ENCODE measurements around the gene DRD4.
"Not testable (repeated sequence)": the region's sequence is repeated elsewhere in the genome, so short reads cannot be mapped to it uniquely, and the experiment has no call there.

The DRD4 gene

GRCh38 chr11:643849-644738 is 7.0 kb downstream of the DRD4 start:
- no peak for DNase-seq (ENCODE audit: low read depth)

GRCh38 chr11:645536-645935 is 8.5 kb downstream of the DRD4 start:
- DNase-seq (ENCODE audit: low read depth), result no peak

- no peak for DNase-seq (ENCODE audit: low read depth)
Measured at GRCh38 chr11:646214-646613, 9.1 kb downstream of the DRD4 start.

GRCh38 chr11:647672-648158 is 10.6 kb downstream of the DRD4 start:
- not testable (repeated sequence) for DNase-seq (ENCODE audit: low read depth)

GRCh38 chr11:650482-650881 is 13.4 kb downstream of the DRD4 start:
- DNase-seq (ENCODE audit: low read depth), result no peak

GRCh38 chr11:653136-653535 is 16.1 kb downstream of the DRD4 start:
- DNase-seq (ENCODE audit: low read depth), result not testable (repeated sequence)

- DNase-seq (ENCODE audit: low read depth), result no peak
Measured at GRCh38 chr11:653837-654236, 16.8 kb downstream of the DRD4 start.

- not testable (repeated sequence) for DNase-seq (ENCODE audit: low read depth)
Measured at GRCh38 chr11:654444-654843, 17.4 kb downstream of the DRD4 start.

- no peak for DNase-seq (ENCODE audit: low read depth)
Measured at GRCh38 chr11:655036-655726, 18.1 kb downstream of the DRD4 start.

GRCh38 chr11:656426-656825 is 19.4 kb downstream of the DRD4 start:
- no peak for DNase-seq (ENCODE audit: low read depth)

GRCh38 chr11:656866-657265 is 19.8 kb downstream of the DRD4 start:
- no peak for DNase-seq (ENCODE audit: low read depth)

- DNase-seq (ENCODE audit: low read depth), result no peak
Measured at GRCh38 chr11:657691-658126, 20.6 kb downstream of the DRD4 start.

GRCh38 chr11:659532-660085 is 22.5 kb downstream of the DRD4 start:
- DNase-seq (ENCODE audit: low read depth), result no peak

GRCh38 chr11:660281-660680 is 23.2 kb downstream of the DRD4 start:
- no peak for DNase-seq (ENCODE audit: low read depth)

GRCh38 chr11:660681-661444 is 23.8 kb downstream of the DRD4 start:
- no peak for DNase-seq (ENCODE audit: low read depth)

GRCh38 chr11:662689-663274 is 25.7 kb downstream of the DRD4 start:
- no peak for DNase-seq (ENCODE audit: low read depth)

GRCh38 chr11:665062-665703 is 28.1 kb downstream of the DRD4 start:
- DNase-seq (ENCODE audit: low read depth), result no peak

GRCh38 chr11:665704-666281 is 28.7 kb downstream of the DRD4 start:
- DNase-seq (ENCODE audit: low read depth), result no peak

GRCh38 chr11:673866-674265 is 36.8 kb downstream of the DRD4 start:
- no peak for DNase-seq (ENCODE audit: low read depth)

GRCh38 chr11:674406-674805 is 37.3 kb downstream of the DRD4 start:
- no peak for DNase-seq (ENCODE audit: low read depth)

GRCh38 chr11:678297-678696 is 41.2 kb downstream of the DRD4 start:
- DNase-seq (ENCODE audit: low read depth), result no peak

Data from stimulated activated CD8-positive, alpha-beta memory T cell treated with anti-CD3 and anti-CD28 coated beads, Interleukin-15, amount 100 ng/mL, for 1 hour (primary cell).